HG03442 (cell line): ENCODE results near the gene ADAMTS12.
A peak's percentile ranks its signal among the peaks of the same experiment; 100 is the strongest.

Experiments used
- ATAC-seq: cut with Tn5 transposase; IDR thresholded peaks from one replicate; pipeline ENCODE4 v1.9.1; 2021; ENCODE audit warnings: mild to moderate bottlenecking, moderate library complexity; ENCODE audit not compliant: unreplicated experiment

The ADAMTS12 gene, protein sequence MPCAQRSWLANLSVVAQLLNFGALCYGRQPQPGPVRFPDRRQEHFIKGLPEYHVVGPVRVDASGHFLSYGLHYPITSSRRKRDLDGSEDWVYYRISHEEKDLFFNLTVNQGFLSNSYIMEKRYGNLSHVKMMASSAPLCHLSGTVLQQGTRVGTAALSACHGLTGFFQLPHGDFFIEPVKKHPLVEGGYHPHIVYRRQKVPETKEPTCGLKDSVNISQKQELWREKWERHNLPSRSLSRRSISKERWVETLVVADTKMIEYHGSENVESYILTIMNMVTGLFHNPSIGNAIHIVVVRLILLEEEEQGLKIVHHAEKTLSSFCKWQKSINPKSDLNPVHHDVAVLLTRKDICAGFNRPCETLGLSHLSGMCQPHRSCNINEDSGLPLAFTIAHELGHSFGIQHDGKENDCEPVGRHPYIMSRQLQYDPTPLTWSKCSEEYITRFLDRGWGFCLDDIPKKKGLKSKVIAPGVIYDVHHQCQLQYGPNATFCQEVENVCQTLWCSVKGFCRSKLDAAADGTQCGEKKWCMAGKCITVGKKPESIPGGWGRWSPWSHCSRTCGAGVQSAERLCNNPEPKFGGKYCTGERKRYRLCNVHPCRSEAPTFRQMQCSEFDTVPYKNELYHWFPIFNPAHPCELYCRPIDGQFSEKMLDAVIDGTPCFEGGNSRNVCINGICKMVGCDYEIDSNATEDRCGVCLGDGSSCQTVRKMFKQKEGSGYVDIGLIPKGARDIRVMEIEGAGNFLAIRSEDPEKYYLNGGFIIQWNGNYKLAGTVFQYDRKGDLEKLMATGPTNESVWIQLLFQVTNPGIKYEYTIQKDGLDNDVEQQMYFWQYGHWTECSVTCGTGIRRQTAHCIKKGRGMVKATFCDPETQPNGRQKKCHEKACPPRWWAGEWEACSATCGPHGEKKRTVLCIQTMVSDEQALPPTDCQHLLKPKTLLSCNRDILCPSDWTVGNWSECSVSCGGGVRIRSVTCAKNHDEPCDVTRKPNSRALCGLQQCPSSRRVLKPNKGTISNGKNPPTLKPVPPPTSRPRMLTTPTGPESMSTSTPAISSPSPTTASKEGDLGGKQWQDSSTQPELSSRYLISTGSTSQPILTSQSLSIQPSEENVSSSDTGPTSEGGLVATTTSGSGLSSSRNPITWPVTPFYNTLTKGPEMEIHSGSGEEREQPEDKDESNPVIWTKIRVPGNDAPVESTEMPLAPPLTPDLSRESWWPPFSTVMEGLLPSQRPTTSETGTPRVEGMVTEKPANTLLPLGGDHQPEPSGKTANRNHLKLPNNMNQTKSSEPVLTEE (N-terminal part only)

DNA sequence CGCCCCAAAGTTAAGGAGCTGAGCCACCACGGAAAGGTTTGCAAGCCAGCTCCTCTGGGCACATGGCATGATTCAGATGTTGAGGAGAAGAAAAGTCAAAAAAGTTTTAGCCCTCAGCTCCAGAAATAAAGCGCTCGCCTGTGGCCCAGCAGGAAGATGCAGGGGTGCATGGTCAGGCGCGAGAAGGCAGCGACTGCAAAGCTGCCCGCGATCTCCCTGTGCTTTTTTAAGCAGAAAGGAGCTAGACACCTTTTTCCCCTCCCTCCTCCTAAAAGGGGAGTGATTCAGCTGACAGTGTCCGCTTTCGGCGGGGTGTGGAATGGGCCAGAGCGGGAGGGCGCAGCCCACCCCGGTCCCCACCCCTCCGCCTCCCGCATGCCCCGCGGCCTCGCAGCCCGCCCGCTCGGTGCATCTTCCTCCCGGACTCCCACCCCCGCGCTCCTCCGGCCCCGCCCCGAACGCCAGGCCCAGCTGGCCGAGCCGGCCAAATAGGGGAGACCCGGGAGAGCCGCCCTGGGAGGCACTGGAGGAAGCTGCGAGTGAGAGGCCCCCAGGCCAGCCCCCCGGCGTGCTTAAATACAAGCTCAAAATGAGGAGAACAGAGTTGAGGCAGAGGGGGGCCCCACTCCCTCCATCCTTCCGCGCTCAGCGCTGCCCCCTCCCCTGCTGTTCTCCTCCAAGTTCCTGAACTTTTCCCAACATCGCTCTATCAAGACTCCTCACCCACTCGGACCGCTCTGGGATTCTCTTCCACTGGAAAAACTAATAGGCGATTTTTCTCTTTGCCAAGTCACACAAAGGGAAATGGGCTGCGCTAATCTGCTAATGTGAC, at the start of gene ADAMTS12:
Gene ADAMTS12 (minus strand): TSS at position 203 of the 832 bp plus-strand sequence. CDS start 134 bp downstream, at position 69.
- ATAC-seq, result peak; percentile 48

DNA sequence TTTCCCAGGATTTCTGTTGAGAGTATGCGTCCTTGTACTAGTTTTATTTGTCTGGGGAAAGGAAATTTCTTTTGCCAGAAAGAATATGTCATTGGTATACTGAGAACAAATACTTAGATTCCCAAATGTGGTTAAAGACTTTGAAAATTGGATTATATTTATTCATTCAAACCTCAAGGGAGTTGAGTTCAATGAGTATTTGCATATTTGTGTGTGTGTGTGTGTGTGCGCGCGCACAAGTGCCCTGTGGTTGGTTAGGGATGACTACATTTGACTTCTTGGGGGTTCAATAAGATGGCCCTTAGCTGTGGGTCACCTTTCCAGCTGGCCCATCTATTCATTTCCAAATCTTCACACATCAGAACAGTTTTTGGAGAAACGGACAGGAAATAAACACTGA, 49.3 kb upstream of the ADAMTS12 start:
- ATAC-seq, result no peak

DNA sequence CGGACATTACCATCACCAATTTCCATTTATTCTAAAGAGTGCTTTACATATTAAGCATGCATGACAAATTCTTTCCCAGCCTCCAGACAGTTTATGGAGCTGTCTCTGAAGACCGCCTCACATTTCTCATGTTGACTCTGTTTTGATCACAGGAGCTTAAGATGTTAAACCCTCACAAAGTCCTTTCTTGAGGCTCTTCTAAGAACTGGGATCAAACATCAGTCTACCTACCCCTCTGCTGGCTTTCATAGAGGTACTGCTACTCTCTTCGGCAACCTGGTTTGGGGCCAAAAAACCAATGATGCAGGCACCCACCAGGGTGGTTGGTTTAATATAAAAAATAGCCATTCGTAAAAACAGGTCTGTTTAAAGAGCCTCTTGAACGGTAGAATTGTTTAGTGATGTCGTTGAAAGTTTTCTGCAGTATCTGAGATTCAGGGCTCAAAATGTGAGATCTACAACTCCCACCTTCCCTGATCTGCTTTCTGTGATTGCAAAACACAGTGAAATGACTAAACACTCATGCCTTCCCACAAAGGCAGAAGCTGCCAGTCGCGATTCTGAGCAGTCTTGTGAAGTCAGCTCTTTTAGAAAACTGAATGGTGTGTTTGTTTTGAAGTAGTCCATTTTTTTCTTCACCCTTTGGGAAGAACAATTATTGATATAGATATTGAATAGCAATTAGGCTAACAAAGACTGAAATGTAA, 47.9 kb upstream of the ADAMTS12 start:
- no peak for ATAC-seq

DNA sequence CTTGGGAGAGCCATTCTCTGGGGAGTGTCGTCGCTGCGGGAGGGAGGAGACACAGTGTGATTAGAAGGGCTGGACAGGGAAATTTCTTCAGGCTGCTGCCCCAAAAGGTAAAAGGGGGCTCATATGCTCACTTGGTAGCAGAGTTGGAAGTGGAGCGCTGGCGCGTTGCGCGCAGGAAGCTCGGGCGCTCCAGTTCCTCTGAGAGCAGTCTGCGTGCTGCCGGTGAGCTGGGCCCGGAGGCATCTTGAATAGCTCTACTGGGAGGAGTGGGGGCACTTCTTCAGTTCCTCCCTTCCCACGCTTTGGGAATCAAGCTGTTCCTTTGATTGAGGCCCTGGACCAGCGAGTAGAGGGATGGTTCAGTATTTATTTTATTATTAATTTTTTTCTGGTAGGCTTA, 47.1 kb upstream of the ADAMTS12 start:
- ATAC-seq, result no peak

DNA sequence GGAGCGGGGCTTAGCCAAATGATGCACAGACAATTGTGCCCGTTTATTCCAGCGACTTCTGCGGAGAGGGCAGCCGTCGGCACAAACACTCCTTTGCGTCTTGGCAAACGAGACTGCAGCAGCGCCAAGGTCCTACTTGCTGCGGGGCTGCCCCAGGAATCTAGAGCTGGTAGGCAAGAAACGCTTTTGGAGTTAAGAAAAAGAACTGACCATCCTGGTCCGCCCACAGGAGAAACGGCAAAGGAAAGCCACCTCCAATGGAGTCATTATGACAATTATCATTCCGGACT, 46.7 kb upstream of the ADAMTS12 start:
- ATAC-seq, result no peak

DNA sequence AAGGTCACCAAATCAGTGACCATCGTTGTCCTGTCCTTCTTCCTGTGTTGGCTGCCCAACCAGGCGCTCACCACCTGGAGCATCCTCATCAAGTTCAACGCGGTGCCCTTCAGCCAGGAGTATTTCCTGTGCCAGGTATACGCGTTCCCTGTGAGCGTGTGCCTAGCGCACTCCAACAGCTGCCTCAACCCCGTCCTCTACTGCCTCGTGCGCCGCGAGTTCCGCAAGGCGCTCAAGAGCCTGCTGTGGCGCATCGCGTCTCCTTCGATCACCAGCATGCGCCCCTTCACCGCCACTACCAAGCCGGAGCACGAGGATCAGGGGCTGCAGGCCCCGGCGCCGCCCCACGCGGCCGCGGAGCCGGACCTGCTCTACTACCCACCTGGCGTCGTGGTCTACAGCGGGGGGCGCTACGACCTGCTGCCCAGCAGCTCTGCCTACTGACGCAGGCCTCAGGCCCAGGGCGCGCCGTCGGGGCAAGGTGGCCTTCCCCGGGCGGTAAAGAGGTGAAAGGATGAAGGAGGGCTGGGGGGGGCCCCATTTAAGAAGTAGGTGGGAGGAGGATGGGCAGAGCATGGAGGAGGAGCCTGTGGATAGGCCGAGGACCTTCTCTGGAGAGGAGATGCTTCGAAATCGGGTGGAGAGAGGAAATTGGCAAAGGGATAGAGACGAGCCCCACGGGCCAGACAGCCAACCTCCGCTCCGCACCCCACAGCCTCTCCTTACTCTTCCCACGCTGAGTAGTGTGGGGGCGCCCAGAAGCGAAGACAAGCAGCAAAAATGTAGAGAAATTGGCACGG, 46.1 kb upstream of the ADAMTS12 start:
- no peak for ATAC-seq

DNA sequence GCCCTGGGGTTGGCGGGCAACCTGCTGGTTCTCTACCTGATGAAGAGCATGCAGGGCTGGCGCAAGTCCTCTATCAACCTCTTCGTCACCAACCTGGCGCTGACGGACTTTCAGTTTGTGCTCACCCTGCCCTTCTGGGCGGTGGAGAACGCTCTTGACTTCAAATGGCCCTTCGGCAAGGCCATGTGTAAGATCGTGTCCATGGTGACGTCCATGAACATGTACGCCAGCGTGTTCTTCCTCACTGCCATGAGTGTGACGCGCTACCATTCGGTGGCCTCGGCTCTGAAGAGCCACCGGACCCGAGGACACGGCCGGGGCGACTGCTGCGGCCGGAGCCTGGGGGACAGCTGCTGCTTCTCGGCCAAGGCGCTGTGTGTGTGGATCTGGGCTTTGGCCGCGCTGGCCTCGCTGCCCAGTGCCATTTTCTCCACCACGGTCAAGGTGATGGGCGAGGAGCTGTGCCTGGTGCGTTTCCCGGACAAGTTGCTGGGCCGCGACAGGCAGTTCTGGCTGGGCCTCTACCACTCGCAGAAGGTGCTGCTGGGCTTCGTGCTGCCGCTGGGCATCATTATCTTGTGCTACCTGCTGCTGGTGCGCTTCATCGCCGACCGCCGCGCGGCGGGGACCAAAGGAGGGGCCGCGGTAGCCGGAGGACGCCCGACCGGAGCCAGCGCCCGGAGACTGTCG, 45.4 kb upstream of the ADAMTS12 start:
- no peak for ATAC-seq

DNA sequence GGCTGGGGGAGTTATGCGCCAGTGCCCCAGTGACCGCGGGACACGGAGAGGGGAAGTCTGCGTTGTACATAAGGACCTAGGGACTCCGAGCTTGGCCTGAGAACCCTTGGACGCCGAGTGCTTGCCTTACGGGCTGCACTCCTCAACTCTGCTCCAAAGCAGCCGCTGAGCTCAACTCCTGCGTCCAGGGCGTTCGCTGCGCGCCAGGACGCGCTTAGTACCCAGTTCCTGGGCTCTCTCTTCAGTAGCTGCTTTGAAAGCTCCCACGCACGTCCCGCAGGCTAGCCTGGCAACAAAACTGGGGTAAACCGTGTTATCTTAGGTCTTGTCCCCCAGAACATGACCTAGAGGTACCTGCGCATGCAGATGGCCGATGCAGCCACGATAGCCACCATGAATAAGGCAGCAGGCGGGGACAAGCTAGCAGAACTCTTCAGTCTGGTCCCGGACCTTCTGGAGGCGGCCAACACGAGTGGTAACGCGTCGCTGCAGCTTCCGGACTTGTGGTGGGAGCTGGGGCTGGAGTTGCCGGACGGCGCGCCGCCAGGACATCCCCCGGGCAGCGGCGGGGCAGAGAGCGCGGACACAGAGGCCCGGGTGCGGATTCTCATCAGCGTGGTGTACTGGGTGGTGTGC, 44.7 kb upstream of the ADAMTS12 start, which contains the start of gene RXFP3:
Gene RXFP3 (plus strand): TSS at position 6 of the 636 bp plus-strand sequence. CDS start 355 bp downstream, at position 361.
- ATAC-seq, result no peak

DNA sequence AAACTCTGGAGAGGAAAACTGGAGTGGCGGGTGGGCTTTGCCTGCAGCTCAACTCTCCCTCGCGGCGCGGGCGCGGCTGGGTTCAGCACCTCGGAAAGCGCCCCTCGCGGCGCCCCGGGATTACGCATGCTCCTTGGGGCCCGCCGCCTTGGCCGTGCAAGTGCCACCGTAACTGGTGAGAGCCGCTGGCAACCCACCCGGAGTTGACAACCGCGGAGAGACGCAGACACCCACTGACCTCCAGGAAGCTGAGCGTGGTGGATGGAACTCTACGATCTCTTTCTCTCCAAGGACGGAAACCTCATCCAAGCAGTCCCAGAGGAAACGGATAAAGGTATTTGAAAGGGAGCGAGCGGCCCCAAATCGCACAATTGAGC, 44.2 kb upstream of the ADAMTS12 start:
- no peak for ATAC-seq

DNA sequence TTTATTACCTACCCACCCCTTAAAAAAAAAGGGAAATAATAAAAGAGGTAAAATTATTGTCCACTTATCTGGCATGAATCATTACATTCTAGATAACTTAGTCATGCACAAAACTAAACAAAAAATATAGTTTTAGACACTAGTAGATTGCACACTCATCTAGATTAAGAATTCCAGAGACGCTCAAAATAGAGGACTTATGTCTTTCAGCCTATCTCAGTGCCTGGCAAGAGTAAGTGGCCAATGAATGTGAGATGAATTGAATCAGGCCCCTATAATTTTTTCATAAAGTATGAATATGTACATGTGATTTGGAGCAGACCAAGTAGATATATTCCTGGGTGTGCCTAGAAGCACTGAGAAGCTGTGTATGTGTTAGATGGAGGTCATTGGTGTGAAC, 42.4 kb upstream of the ADAMTS12 start:
- peak; percentile 26 for ATAC-seq

DNA sequence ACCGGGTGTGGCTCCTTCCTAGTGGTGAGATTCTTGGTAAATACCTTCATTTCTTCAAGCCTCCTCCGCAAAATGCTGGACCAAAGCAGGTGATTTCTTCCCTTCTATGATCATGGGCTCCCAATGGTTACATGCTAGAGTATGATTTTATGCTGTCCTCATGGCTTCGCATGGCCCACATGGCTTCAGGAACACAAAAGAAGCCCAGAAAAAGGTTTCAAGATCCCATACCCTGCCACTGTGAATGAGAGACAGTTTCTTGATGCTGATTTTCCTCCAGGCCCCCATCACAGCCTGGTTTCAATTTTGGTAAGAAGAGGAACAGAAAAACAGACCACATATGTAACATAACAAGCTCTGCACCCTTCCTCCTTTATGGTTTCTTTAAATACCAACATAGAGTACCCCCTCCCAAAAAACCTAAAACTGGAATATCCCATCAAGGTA, 42.0 kb upstream of the ADAMTS12 start:
- peak; percentile 90 for ATAC-seq

DNA sequence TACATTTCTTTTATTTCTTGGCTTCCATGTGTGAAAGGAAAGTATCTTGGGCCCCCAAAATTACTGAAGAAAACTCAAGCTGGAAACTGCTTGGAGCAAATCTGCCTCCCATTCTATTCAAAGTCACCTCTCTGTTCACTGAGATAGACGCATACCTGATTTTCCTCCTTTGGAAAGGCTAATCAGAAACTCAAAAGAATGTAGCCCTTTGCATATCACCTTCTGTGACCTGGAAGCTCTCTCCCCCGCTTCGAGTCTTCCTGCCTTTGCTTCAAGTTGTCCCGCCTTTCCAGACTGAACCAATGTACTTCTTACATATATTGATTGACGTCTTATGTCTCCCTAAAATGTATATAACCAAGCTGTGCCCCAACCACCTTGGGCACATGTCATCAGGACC, 39.3 kb upstream of the ADAMTS12 start:
- ATAC-seq, result no peak

DNA sequence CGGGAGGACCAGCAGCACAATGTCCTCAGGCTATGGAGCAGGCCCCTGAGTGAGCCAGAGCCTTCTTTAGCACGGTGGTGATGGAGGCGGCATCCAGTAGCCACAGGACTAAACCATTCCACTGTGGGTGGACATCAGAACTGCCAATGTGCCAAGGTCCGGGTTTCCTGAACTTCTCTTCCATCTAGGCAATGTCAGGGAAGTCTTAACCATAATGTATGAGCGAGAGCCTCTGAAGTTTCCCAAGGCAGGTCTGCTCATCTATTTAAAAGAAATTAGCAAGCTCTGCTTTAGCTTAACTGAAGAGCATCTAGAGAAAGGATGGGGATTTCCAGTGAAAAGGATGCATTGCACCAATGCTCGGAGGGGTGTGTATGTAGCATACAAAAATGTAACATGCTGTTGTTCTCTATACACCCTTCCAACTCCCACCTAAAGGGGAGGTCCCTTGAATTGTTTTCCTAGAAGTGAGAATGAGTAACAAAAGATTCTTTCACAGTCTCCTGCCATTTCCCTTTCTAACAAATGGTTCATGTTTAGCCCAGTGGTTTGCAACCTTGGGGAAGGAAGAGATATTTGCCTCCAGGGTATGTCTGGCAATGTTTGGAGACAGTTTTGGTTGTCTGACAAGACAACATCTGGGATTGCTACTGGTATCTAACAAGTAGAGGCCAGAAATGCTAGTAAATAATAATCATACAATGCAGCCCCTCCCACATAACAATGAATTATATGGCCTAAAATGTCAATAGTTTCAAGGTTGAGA, 38.3 kb upstream of the ADAMTS12 start:
- ATAC-seq, result no peak

DNA sequence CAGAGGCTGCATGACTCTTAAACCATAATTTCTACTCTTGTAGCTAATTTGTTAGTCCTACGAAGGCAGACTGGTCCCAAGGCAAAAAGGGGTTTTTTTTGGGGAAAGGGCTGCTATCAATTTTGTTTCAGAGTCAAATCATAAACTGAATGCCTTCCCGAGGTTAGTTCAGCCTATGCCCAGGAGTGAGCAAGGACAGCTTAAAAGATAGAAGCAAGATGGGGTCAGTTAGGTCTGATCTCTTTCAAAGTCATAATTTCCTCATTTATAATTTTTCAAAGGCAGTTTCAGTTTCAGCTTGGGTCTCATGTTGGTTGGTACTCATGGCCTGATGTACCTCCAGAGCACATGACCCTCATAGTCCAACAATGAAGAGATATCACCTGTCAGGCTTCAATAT, 36.5 kb upstream of the ADAMTS12 start:
- ATAC-seq, result no peak

DNA sequence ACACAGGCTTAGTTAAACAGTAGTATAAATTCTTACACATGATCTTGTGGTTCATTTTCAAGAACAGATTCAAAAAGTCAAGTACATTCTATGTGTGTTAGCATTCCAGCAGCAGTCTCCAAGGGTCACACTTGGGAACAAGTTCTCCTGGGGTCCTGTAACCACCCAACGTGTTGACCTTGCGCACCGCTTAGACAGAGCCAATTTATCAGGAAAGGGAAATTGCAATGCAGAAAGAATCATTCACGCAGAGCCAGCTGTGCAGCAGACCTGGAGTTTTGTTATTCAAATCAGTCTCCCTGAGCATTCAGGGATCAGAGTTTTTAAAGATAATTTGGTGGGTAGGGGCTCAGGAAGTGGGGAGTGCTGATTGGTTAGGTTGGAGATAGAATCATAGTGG, 35.9 kb upstream of the ADAMTS12 start:
- ATAC-seq, result no peak

DNA sequence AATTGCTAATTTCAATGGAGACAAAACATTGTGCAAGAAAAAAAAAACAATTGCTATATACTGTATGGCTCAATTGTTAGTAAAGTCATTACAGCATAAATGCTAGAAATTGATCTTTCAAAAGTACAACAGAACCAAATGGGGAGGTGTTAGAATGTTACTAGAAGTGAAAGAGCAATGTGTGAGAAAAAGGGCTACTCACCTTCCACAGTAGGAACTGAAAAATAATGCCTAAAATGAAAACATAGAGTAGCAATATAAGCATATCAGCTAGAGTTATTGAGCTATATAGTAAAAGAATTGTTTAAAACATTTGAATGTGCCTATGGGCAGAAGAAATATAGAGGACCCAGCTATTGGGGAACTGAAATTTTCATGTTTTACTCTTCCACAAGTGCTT, 33.5 kb upstream of the ADAMTS12 start:
- ATAC-seq, result peak; percentile 39

DNA sequence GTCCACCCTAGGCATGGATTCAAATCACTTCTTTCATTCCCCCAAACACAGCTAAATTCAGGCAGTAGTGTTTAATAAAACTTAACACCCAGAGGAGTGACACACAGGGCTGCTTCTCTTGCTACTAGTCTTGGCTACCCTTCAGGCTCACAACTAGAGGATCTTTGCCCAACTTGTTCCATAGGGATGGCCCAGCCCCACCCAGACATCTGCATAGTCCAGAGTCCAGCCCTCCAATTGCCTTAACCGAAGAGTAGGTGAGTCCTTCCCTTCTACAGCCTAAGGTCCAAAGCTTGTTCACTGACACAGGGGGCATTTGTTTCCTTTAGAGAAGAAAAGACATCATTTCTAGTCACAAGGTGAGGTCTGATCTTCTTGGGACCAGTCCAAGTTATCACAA, 29.2 kb upstream of the ADAMTS12 start:
- ATAC-seq, result no peak
